IPS DF 4.7 (cell line): ENCODE results near the gene CD177.
"Not testable (repeated sequence)": the region's sequence is repeated elsewhere in the genome, so short reads cannot be mapped to it uniquely, and the experiment has no call there.

Experiments used
- DNase-seq: peaks from one replicate; pipeline ENCODE4 v3.0.0-alpha.2; 2013; ENCODE audit warnings: low spot score; ENCODE audit errors: extremely low read depth

The CD177 gene

DNA sequence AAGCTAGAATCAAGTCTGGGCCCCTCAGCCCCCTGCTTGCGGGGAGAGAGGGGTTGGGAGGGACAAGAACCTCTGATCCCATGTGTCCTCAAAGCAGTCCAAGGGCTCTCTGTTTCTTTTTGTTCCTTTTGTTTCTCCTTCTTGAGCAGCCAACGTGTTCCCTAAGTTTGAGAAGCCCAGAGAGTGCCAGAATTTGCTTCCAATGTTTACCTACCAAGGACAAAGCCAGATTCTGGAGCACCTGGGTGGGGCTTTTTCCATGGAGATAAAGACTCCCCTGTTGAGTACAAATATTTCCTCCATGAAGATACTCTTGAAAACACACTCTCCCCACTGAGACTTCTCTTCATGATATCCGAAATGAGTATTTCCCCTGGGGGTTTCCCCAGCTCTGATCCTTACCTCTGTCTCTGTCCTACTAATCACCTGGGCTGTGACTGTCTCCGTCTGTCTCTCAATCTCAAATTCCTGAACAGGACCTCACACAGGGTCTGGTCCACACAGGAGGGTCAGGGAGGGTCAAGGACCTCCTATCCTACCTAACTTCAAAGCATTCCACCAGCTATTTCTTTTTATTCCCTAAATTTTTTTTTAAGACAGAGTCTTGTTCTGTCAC is 27.4 kb downstream of the CD177 start:
- no peak for DNase-seq

DNA sequence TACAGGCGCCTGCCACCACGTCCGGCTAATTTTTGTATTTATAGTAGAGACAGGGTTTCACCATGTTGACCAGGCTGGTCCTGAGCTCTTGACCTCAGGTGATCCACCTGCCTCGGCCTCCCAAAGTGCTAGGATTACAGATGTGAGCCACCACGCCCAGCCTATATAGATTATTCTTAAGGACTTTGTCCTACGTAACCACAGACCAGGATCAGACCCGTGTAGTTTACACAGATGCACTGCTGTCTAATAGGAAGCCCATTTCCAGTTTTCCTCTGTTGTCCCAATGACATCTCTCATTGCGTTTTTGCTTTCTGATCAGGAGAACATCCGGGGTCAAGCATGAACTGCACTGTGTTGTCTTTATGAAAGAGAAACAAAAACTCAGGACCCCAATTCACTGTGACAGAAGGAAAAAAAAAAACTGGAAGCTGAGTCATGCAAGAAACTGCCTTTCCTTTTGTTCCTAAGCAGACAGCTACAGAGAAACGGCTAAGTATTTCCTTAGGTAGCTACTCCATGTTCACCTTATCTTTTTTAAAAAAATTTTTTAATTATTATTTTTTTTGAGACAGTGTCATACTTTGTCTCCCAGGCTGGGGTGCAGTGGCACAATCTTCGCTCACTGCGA is 29.2 kb downstream of the CD177 start:
- DNase-seq: not testable (repeated sequence)

DNA sequence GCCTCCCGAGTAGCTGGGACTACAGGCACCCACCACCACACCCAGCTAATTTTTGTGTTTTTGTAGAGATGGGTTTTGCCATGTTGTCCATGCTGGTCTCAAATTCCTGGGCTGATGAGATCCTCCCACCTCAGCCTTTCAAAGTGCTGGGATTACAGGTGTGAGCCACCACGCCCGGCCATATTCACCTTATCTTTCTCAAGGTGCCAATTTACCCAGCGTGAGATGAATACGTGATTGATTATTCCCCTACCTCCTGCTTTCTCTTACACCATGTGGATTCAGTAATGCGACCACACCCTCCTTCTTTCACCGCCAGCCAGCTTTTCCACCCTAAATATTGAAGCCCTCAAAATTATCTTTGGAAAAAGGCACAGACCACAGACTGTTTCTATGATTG is 29.8 kb downstream of the CD177 start:
- DNase-seq: not testable (repeated sequence)

DNA sequence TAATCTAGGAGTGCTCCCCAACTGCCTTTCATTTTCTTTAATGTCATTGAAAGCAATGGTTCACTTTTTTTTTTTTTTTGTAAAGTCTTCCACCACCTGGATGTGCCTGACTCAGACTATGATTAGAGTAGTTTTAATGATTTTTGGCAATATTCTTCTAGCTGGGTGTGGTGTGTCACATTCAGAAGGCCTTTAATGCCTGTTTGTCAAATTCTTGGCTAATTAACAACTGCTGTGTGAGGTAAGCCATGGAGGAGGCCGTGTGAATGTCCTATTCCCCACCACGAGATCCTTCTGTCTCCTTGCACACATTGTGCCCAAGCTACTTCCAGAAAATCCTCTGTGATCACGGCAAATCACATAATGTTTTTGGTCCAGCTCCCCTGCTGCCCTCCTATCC is 30.3 kb downstream of the CD177 start:
- DNase-seq: not testable (repeated sequence)

DNA sequence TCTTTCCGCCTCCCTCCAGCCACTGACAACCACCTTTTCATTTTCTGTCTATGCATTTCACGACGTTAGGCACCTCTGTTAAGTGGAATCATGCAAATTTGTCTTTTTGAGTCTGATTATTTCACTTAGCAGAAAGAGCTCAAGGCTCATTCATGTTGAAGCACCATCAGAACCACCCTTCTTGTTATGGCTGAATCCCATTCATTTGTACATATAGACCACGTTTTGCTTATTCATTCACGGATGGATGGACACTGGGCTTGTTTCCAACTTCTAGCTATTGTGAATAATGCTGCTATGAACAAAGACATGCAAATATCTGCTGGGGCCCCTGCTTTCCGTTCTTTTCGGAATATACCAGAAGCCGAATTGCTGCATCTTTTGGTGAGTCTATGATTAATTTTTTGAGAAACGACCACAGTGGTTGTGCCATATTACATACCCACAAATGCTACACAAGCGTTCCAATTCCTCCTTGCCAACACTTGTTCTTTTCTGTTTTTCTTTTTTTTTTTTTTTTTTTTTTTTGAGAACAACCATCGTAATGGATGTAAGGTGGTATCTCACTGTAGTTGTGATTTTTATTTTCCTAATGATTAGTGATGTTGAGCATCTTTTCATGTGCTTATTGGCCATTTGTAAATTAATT is 37.5 kb downstream of the CD177 start:
- DNase-seq: not testable (repeated sequence)

DNA sequence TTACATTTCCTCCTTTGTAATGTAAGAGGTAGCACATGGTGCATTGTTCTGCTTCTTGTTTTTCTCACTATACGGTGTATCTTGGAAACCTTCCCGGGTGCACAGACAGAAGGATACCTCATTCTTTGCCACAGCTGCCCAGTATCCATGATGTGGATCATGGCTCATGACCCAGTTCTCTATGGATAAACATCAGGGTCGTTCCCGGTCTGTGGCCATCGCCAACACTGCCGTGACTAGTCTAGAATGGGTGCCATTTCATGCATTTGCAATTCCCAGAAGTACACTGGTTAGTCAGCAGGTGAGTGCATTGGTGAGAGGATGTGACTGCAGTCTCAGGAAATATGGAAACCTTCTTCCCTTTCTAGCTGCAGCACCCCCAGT is 38.1 kb downstream of the CD177 start:
- DNase-seq: not testable (repeated sequence)

DNA sequence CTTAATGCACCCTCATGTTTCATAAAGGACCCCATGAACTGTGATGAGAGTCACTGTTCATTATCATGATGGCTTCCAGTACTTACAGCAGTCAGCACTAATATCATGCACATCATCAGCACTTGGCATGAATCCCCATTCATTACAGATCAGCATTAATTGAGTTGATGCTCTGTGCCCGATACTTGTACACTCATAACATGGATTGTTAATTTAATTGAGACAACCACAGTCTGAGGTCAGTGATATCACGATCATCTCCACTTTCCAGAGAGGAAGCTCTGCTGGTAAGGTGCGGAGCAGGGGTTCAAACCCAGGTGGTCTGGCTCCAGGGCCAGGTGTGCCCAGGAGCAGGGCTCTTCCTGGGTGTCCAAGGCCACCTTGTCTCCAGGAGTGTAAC is 40.0 kb downstream of the CD177 start:
- DNase-seq: not testable (repeated sequence)

- DNase-seq: no peak
Measured at GRCh38 chr19:43395561-43395960, 42.1 kb downstream of the CD177 start.

DNA sequence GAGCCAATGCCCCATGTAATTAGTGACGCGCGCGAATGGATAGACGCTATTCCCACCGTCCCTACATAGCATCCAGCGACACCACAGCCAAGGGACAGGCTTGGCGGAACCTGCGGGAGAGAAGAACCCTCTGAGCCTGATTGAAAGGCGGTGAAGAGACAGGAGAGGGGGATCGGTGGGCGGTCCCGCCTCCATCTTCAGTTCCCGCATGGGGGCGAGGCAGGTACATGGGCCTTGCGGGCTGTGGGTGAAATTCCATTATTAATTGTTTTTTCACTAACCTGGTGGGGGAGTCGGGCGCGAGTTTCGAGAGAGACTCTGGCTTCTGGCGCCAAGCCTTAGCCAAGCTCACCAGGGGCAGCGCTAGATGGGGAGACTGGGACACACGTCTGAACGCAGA is 52.8 kb downstream of the CD177 start:
- no peak for DNase-seq

DNA sequence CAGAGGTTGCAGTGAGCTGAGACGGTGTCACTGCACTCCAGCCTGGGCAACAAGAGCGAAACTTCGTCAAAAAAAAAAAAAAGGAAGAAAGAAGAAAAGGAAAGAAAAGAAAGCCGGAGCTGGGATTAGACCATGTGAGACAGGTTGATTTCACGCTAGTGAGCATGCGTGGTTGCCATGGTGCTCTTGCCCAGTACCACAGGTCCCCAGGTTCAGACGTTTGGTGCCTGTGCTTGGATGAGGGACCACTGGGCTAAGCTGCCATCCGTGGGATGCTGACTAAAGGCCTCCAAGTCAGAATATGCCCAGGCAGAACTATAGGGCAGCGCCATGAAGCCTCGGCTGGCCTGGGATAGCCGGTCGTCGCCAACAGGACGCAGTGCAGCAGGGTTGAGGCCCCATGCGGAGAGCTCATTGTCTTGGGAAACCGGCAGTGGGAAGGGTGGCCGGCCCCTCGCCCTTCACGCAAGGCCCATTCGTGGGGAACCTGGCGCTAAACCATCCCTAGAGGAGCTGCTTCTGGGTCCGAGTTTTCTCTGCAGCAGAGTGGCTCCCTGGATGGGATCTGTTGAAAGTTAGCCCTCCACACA is 54.0 kb downstream of the CD177 start:
- no peak for DNase-seq

GRCh38 chr19:43408043-43408442 is 54.6 kb downstream of the CD177 start:
- no peak for DNase-seq

DNA sequence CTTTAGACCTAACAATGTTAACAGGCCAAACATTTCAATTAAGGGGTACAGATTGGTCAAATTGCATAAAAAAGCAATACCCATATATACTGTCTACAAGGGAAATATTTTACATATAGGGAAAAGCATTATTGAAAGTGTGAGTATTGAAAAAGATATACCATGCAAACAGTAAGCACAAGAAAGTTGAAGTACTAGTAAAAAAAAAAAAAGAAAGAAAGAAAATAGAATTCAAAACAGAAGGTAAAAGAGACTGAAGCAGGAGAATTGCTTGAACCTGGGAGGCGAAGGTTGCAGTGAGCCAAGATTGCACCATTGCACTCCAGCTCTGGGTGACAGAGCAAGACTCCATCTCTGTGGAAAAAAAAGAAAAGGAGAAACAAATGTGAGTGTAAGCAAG is 55.9 kb downstream of the CD177 start:
- DNase-seq: no peak

- DNase-seq: no peak
Measured at GRCh38 chr19:43412441-43412840, 59.0 kb downstream of the CD177 start.
